HG03175 (cell line): ENCODE data around the gene SCG5.

ENCODE experiments used
- ATAC-seq: cut with Tn5 transposase; IDR thresholded peaks from one replicate; pipeline ENCODE4 v1.9.1; 2021; ENCODE audit warnings: mild to moderate bottlenecking, moderate library complexity; ENCODE audit not compliant: unreplicated experiment

SCG5 gene

GRCh38 chr15:32690941-32691688, 49.6 kb downstream of the SCG5 start:
- no peak for ATAC-seq

GRCh38 chr15:32691689-32692038, 50.2 kb downstream of the SCG5 start:
- ATAC-seq: no peak

GRCh38 chr15:32692286-32692685, 50.8 kb downstream of the SCG5 start:
- ATAC-seq: no peak

- no peak for ATAC-seq
Measured at GRCh38 chr15:32694222-32694983, 52.9 kb downstream of the SCG5 start.

GRCh38 chr15:32698773-32699390, 57.4 kb downstream of the SCG5 start:
- ATAC-seq: no peak

- no peak for ATAC-seq
Measured at GRCh38 chr15:32700501-32701150, 59.1 kb downstream of the SCG5 start.

GRCh38 chr15:32701863-32702262, 60.4 kb downstream of the SCG5 start:
- no peak for ATAC-seq

GRCh38 chr15:32704395-32704981, 63.0 kb downstream of the SCG5 start:
- ATAC-seq: no peak

- no peak for ATAC-seq
Measured at GRCh38 chr15:32705446-32705845, 63.9 kb downstream of the SCG5 start.

- ATAC-seq: no peak
Measured at GRCh38 chr15:32706704-32707103, 65.2 kb downstream of the SCG5 start.

GRCh38 chr15:32707436-32707835, 65.9 kb downstream of the SCG5 start:
- no peak for ATAC-seq

GRCh38 chr15:32709295-32710033, 68.0 kb downstream of the SCG5 start:
- no peak for ATAC-seq

- peak; percentile 65 for ATAC-seq
Measured at GRCh38 chr15:32715276-32715675, 73.8 kb downstream of the SCG5 start.

GRCh38 chr15:32716216-32716914, 74.9 kb downstream of the SCG5 start:
- no peak for ATAC-seq

- ATAC-seq: no peak
Measured at GRCh38 chr15:32716915-32717425, 75.5 kb downstream of the SCG5 start.

GRCh38 chr15:32717426-32718226, 76.1 kb downstream of the SCG5 start, which contains the start of gene GREM1:
GREM1 (plus strand) TSS chr15:32718004; CDS start chr15:32730691, 12,687 bp downstream.
- no peak for ATAC-seq

GRCh38 chr15:32718227-32718820, 76.8 kb downstream of the SCG5 start:
- no peak for ATAC-seq
